HG03135 (cell line): ENCODE data around the gene DNAJA1.
"Not testable (repeated sequence)": the region's sequence is repeated elsewhere in the genome, so short reads cannot be mapped to it uniquely, and the experiment has no call there.

Source experiments
- ATAC-seq: cut with Tn5 transposase; IDR thresholded peaks from one replicate; pipeline ENCODE4 v1.9.1; 2021; ENCODE audit warnings: mild to moderate bottlenecking, moderate library complexity; ENCODE audit not compliant: unreplicated experiment

Gene DNAJA1

DNA sequence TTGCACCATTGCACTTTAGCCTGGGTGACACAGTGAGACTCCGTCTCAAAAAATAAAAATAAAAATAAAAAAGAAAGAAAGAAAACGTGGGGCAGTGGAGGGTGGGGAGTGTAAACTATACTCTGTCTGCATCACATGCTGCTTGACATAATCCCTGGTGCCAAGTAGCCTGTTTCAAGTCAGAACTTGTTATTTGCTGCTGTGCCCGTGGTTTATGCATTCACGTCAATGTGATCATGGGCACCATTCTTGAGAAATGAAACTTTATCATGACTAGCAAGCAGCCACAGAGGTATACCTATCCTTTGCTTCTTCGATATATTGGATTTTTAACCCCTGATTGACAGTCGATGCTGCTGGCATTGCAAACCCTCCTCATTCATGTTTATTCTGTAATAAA lies 55.5 kb downstream of the DNAJA1 start:
- ATAC-seq: no peak

GRCh38 chr9:33081128-33081851 lies 56.2 kb downstream of the DNAJA1 start:
- peak; percentile 38 for ATAC-seq

DNA sequence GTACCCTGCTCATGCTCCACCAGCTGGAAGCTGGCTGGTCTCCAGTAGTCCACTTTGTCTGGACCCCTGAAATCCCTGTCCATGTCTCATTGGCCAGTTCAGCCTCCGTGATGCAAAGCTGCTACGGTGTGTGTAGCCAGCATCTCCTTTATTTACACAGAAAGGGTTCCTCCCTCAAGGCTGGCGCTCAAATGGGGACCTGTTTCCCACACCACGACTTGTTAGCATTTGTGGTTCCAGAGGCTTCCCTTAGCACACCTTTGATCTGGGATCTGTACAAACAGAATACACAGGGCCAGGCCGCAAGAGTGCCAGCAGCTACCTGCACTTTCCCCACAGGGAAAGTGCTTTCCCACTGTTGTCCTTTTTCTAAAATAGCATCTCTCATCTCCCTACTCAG lies 57.1 kb downstream of the DNAJA1 start:
- no peak for ATAC-seq

DNA sequence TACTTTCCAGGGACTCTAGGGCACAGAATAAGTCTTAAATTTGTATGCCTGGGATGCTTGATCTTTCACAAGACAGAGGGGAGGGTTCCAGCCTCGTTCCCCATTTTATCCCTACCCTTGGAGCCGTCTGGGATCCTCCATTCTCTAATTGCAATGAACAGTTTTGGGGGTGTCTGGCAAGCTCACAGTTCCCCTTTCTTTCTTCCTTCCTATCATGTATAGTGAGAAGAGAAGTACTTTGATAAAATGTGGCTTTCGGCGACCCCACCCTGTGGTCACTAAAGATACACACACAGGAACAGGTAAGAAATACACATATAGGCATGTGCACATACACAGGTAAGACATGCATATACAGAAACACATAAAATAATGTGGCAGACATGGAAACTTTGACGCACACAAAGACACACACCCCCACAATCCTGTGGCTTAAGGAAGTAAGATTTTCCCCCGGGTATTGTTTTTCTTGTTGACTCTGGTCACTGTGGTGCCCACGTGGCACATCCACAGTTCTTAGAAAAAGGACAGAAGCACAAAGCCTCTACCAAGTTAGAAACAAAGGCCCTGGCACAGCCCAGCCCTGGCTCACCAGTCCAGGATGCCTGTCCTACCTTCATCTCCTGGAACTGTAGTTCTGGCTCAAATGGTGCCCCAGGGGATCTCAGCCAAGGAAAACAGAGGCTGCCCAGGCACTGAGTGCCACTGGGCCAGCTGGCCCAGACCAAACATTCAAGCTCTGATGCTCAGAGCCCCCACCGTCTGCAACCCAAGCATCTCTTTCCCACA lies 57.7 kb downstream of the DNAJA1 start:
- no peak for ATAC-seq

- not testable (repeated sequence) for ATAC-seq
These were observed 60.6 kb downstream of the DNAJA1 start for GRCh38 chr9:33085672-33086071.
